ENCODE measurements around the gene RAF1.

DNA sequence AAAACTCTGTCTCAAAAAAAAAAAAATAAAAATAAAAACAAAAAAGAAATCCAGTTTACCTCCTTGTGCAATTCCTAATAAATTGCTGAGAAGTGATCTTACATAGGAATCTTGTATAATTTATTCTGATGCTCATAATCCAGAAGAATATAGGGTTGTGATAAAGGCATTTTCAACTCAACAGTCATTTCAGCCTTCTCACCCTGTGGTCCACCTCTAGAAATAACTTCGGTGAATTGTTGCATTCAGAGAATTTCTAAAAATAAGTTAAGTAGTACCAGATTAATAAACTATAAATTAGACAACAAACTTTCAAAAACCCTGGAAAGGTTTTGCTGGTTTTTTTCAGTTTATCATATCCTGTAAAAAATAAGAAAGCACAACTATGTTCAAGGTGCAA lies 20.2 kb downstream of the RAF1 start:
- TF ChIP-seq, protein P1, sequence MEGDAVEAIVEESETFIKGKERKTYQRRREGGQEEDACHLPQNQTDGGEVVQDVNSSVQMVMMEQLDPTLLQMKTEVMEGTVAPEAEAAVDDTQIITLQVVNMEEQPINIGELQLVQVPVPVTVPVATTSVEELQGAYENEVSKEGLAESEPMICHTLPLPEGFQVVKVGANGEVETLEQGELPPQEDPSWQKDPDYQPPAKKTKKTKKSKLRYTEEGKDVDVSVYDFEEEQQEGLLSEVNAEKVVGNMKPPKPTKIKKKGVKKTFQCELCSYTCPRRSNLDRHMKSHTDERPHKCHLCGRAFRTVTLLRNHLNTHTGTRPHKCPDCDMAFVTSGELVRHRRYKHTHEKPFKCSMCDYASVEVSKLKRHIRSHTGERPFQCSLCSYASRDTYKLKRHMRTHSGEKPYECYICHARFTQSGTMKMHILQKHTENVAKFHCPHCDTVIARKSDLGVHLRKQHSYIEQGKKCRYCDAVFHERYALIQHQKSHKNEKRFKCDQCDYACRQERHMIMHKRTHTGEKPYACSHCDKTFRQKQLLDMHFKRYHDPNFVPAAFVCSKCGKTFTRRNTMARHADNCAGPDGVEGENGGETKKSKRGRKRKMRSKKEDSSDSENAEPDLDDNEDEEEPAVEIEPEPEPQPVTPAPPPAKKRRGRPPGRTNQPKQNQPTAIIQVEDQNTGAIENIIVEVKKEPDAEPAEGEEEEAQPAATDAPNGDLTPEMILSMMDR (conservative IDR thresholded peaks at IDR 0.05 in 1 of 2, IDR thresholded peaks at IDR 0.05 in 1 of 2; ENCODE audit: low read depth in 1 of 2, low read length in 2 of 2): no peak
- no peak for TF ChIP-seq EZH2 (IDR thresholded peaks at IDR 0.05; ENCODE audit: low read length, missing control alignments)

All from fibroblast of lung (primary cell).